NCI-H1694 treated with DMSO at 0.1 percent for 48 hours (cell line): ENCODE data around the gene CAPN1.
"Not testable (repeated sequence)": the region's sequence is repeated elsewhere in the genome, so short reads cannot be mapped to it uniquely, and the experiment has no call there.

ENCODE experiments used
- DNase-seq: peaks from one replicate; lab custom pipeline; 2025; lab: John Stamatoyannopoulos, UW

CAPN1 gene

DNA sequence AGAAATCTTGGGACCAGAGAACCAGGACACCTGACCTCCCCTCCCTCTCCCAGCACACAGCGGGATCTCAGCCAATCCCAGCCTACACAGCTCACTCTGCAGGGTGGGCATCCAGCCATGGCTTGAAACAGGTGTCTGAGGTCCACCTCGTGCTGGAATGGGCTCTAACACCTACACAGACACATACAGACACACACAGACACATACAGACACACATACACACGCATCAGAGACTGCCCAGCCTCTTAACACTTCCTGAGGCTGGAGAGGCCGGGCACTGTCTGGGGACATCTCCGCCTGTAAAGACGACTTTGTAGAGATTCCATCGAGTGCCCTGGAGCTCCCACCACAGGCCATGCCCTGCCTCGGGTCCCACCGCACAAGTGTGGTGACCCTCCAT lies 36.7 kb downstream of the CAPN1 start:
- DNase-seq = no peak

- no peak for DNase-seq
Measured at GRCh38 chr11:65219930-65220213, 38.1 kb downstream of the CAPN1 start.

DNA sequence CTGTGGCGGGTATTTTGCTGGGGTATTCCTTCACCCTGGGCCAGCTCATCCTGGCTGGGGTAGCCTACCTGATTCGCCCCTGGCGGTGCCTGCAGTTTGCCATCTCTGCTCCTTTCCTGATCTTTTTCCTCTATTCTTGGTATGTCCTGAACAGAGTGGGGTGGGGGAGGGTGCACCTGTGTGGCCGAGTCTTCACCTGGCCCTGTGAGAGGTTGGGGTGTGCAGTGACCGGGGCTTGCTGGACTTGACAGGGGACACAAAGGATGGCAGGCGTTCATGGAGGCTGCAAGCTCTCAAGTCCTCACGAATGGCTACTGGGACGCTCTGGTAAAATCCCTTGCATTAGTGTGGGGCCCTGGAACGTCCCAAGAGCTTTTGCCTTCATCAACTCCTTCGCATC lies 39.3 kb downstream of the CAPN1 start:
- DNase-seq = no peak

GRCh38 chr11:65223011-65223410 lies 41.3 kb downstream of the CAPN1 start:
- no peak for DNase-seq

GRCh38 chr11:65224930-65225278 lies 43.2 kb downstream of the CAPN1 start:
- DNase-seq = no peak

- peak; percentile 29 for DNase-seq
Measured at GRCh38 chr11:65225279-65226102, 43.8 kb downstream of the CAPN1 start.

DNA sequence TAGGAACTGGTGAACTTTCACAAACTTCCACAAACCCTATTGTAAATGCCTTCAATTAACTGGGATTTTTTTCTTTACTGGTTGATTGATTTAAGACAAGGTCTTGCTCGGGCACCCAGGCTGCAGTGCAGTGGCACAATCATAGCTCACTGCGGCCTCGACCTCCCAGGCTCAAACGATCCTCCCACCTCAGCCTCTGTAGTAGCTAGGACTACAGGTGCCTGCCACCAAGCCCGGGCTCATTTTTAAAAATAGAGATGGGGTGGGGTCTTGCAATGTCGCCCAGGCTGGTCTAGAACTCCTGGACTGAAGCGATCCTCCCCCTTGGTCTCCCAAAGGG lies 44.3 kb downstream of the CAPN1 start:
- DNase-seq = no peak

- no peak for DNase-seq
Measured at GRCh38 chr11:65227879-65228278, 46.2 kb downstream of the CAPN1 start.

DNA sequence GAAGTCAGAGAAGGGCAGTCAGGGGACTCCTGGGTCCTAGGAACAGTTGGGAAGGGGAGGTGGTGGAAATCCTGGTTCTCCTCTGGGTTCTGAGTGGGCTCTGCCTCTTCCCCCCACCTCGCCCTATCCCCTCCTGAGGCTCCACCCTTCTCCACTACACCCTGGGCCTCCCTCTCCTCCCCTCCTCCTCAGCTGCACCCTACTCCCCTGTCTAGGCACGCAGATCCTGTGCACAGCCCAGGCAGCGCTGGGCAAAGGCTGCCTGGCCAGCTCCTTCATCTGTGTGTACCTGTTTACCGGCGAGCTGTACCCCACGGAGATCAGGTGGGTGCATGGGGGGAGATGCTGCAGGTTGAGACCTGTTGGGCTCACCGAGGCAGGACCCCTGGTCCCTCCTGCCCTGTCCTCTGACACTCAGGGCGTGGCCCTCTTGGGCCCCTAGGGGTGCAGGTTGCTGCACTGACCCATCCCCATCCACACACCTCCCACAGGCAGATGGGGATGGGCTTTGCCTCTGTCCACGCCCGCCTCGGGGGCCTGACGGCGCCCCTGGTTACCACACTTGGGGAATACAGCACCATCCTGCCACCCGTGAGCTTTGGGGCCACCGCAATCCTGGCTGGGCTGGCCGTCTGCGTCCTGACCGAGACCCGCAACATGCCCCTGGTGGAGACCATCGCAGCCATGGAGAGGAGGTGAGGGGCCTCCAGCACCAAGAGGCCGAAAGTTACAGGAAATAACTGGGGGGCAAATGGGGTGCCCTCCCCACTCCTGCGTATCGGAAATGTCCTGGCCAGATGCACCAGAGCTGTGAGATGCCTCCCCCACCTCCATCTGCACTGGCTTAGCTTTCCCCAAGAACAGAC lies 54.7 kb downstream of the CAPN1 start:
- DNase-seq = no peak

DNA sequence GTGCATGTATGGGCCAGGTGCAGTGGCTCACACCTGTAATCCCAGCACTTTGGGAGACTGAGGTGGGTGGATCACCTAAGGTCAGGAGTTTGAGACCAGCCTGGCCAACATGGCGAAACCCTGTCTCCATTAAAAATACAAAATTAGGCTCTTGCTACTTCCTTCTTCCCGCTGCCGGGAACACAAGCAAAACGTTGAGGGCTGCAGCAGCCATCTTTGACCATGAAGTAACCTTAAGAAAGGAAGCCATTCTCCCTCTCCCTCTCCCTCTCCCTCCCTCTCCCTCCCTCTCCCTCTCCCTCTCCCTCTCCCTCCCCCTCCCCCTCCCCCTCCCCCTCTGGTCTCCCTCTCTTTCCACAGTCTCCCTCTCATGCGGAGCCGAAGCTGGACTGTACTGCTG lies 56.6 kb downstream of the CAPN1 start:
- not testable (repeated sequence) for DNase-seq

- no peak for DNase-seq
Measured at GRCh38 chr11:65241134-65241533, 59.4 kb downstream of the CAPN1 start.

GRCh38 chr11:65241692-65242091 lies 60.0 kb downstream of the CAPN1 start:
- no peak for DNase-seq

GRCh38 chr11:65242389-65242788 lies 60.7 kb downstream of the CAPN1 start:
- no peak for DNase-seq

DNA sequence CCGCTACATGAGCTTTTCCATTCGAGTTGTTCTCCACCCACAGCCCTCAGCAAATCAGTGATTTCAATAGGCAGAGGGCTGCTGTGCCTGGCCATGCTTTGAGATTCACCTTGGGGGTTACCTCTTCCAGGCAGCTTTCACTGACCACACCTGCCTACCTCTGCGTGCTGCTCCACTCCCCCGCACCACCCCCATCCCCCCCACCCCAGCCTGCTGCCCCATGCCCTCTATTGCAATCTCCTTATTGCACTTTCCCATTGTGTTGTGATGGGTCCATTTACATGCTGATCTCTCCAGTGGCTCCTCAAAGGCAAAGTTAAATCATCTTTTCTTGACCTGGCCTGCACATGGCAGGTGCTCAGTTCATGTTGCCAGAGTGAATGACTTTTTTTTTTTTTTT lies 62.1 kb downstream of the CAPN1 start:
- DNase-seq = no peak

- DNase-seq = not testable (repeated sequence)
Measured at GRCh38 chr11:65245046-65245445, 63.3 kb downstream of the CAPN1 start.

DNA sequence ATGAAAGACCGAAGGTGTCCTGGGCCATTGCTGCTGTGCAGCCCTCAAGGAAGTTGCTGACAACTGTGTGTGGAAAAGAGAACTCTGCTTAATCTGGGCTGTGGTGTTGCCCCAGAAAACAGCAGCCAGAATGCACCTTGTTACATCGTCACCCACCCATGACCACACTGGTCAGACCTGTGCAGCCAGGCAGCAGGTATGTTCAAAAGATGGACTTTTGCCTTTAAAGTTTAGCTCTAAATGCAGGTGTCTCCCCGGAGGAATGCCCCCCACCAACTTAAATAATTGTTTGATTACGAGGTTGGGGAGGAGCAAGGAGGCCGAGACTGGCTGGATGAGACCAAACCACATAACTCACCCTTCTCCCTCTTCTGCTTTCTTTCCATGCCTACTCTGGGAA lies 64.8 kb downstream of the CAPN1 start:
- DNase-seq = no peak

DNA sequence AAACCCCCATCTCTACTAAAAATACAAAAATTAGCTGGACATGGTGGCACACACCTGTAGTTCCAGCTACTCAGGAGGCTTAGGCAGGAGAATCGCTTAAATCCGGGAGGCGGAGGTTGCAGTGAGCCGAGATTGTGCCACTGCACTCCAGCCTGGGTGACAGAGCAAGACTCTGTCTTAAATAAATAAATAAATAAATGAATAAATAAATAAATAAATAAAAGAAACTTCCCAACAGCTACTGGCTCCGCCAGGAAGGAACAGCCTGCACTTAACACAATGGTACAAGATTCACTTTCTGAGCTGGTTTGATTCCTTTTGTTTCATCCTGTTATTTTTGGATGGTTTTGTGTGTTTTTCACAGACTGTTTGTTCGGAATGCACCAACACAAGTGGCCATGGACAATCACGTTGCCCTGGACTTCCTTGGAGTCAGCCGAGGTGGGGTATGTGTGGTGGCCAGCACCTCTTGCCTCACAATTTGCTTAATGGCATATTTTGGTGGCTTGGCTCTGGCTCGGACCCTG lies 66.5 kb downstream of the CAPN1 start:
- DNase-seq = not testable (repeated sequence)

DNA sequence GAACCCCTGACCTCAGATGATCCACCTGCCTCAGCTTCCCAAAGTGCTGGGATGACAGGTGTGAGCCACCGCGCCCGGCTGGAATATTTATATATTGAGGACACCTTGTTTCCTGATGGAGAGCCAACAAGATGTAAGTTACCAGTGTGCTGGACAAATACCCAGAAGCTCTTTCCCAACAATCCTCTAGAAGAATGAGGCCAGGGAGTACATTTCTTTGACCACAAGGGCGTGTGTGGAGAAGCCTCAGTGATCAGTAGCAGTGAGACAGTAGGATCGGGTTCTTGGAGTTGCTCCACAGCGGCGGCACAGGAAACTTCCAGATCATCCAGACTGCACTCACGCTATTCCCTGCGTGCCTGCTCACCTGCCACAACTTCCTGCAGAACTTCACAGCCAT lies 69.7 kb downstream of the CAPN1 start:
- no peak for DNase-seq

DNA sequence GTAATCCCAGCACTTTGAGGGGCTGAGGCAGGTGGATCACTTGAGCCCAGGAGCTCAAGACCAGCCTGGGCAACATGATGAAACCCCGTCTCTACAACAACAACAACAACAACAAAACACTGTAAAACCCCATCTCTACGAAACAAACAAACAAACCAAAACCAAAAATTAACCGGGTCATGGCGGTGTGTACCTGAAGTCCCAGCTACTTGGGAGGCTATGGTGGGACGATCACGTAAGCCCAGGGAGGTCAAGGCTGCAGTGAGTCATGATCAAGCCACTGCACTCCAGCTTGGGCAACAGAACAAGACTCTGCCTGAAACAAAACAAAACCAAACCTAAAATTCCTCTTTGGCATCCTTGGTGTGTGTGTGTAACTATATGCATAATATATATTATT lies 73.0 kb downstream of the CAPN1 start:
- no peak for DNase-seq

DNA sequence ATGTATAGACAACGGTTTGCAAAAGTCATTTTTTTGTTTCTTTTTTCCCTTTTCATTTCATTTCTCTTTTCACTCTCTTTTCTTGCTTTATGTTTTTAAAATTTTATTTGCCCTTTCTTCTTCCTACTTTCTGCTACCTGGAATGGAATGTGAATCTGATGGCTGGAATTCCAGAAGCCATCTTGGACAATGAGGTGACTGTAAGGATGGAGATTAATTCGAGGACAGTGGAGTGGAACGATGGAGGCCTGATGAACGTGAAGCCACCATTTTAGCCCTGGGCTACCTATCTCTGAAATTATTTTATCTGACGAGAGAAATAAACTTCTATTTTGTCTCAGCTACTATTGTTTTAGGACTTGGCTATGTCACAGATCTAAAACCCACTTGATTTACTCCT lies 77.3 kb downstream of the CAPN1 start:
- DNase-seq = no peak

DNA sequence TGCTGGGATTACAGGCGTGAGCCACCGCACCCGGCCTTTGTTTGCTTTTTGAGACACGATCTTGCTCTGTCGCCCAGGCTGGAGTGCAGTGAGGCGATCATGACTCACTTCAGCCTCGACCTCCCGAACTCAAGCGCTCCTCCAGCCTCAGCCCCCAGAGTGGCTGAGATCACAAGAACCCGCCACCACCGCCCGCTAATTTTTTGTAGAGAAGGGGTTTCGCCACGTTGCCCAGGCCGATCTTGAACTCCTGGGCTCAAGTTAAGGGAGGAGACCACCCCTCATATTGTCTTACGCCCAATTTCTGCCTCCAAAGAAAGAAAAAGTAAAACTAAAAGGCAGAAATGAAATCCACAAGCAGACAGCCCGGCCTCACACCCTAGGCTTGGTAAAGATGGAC lies 78.6 kb downstream of the CAPN1 start:
- no peak for DNase-seq

- DNase-seq = no peak
Measured at GRCh38 chr11:65260756-65261590, 79.2 kb downstream of the CAPN1 start.
